Natural killer cell treated with Interleukin-12 subunit alpha and Interleukin-12 subunit beta and Interleukin-15 and Interleukin-18, amount 100 ng/mL, for 72 hours (primary cell): ENCODE measurements around the gene IL1RAPL2. TPM values are rescaled to one million over a fixed set of nuclear protein-coding genes. Genes with fewer than 3 reads are reported as not detected.
"Not testable (repeated sequence)": the region's sequence is repeated elsewhere in the genome, so short reads cannot be mapped to it uniquely, and the experiment has no call there.

Source experiments
- ATAC-seq, 2 donors: fragments of 150-1000 bp; cut with Tn5 transposase in 1 of 2; sonication (Bioruptor Pico), chemical (Tn5 transposase) in 1 of 2; 2 replicates each; pipeline ENCODE4 v1.10.0; 2021
- DNase-seq: peaks from one replicate; pipeline ENCODE4 v3.0.0; 2022; ENCODE audit warnings: low spot score
- H3K27ac Mint-ChIP-seq, 2 donors: 1 replicate in 1 of 2; 2 replicates in 1 of 2; pipeline ENCODE4 v1.8.0; 2022; ENCODE audit warnings: mixed read lengths in 2 of 2, mild to moderate bottlenecking in 1 of 2, moderate library complexity in 1 of 2
- H3K27me3 Mint-ChIP-seq, 2 donors: 1 replicate in 1 of 2; 2 replicates in 1 of 2; pipeline ENCODE4 v1.8.0; 2022; ENCODE audit warnings: mixed read lengths in 2 of 2
- H3K36me3 Mint-ChIP-seq: one replicate; pipeline ENCODE4 v1.8.0; 2022; ENCODE audit warnings: mixed read lengths
- H3K4me1 Mint-ChIP-seq, 2 donors: 1 replicate in 1 of 2; 2 replicates in 1 of 2; pipeline ENCODE4 v1.8.0; 2022; ENCODE audit warnings: low read depth in 2 of 2, mixed read lengths in 2 of 2, mild to moderate bottlenecking in 1 of 2
- H3K4me3 Mint-ChIP-seq: one replicate; pipeline ENCODE4 v1.8.0; 2022; ENCODE audit warnings: mixed read lengths
- H3K9me3 Mint-ChIP-seq: 2 replicates; pipeline ENCODE4 v1.8.0; 2022; ENCODE audit warnings: mixed read lengths
- total RNA-seq, 2 donors: library from RNA; stranded (reverse); gene quantifications; one replicate each; pipeline ENCODE4 v1.2.3, GENCODE V29; 2022

Gene IL1RAPL2
- total RNA-seq, 2 donors from 2014 or later = not detected

GRCh38 chrX:105050921-105051320, 484.9 kb downstream of the IL1RAPL2 start:
- DNase-seq = no peak
- H3K4me3 Mint-ChIP-seq = no peak overlapping the region
- ATAC-seq = no peak
- H3K4me1 Mint-ChIP-seq = no peaks in the 10 kb centered on the region
- H3K27me3 Mint-ChIP-seq = peaks cover 0 to 2% of the 10 kb centered on the region in 2 donors
- no peak overlapping the region for H3K27ac Mint-ChIP-seq
- no peaks in the 10 kb centered on the region for H3K36me3 Mint-ChIP-seq
- peaks cover 2% of the 10 kb centered on the region for H3K9me3 Mint-ChIP-seq

DNA sequence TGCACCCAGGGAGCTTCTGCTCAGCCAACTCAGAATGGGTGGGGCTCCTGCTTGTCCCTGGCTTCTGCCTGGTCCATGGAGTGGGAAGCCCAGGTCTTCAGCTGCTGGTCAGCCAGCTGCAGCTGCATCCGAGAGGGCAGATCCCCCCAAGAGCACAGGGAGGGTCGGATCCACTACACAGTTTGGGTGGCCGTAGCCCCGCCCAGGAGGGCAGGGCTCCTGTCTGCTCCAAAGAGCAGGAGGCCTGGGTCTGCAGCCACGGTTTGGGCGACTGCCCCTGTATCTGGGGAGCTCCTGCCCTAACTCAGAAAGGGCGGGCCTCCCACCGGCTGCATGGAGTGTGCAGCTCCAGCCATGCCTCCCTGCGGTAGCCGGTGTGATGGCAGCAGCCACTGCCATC, 485.4 kb downstream of the IL1RAPL2 start:
- no peaks in the 10 kb centered on the region for H3K36me3 Mint-ChIP-seq
- ATAC-seq = no peak
- H3K27ac Mint-ChIP-seq = no peak overlapping the region
- DNase-seq = no peak
- peaks cover 2% of the 10 kb centered on the region for H3K9me3 Mint-ChIP-seq
- H3K4me3 Mint-ChIP-seq = no peak overlapping the region
- H3K4me1 Mint-ChIP-seq = no peaks in the 10 kb centered on the region
- H3K27me3 Mint-ChIP-seq = peaks cover 0 to 2% of the 10 kb centered on the region in 2 donors

DNA sequence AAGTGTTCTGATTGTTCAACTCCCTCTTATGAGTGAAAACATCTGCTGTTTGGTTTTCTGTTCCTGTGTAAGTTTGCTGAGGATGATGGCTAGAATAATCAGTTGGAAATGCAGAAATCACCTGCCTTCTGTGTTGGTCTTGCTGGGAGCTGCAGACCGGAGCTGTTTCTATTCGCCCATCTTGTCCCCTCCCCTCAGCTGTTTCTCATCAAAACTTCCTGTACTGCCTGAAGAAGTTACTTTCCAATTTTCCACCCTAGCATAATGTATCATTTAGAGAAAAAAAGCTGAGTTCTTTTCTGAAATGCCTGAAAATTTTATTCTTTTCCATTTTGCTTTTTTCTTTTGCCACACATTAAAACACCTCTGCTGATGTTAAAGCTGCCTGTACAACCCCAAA, 486.9 kb downstream of the IL1RAPL2 start:
- ATAC-seq = no peak
- H3K36me3 Mint-ChIP-seq = no peaks in the 10 kb centered on the region
- no peak overlapping the region for H3K4me3 Mint-ChIP-seq
- H3K27me3 Mint-ChIP-seq = no peaks in the 10 kb centered on the region
- no peak for DNase-seq
- H3K4me1 Mint-ChIP-seq = no peaks in the 10 kb centered on the region
- peaks cover 2% of the 10 kb centered on the region for H3K9me3 Mint-ChIP-seq
- no peak overlapping the region for H3K27ac Mint-ChIP-seq

- H3K27me3 Mint-ChIP-seq = peaks cover 0 to 6% of the 10 kb centered on the region in 2 donors
- no peak for ATAC-seq
- no peaks in the 10 kb centered on the region for H3K9me3 Mint-ChIP-seq
- H3K27ac Mint-ChIP-seq = no peak overlapping the region
- H3K4me3 Mint-ChIP-seq = no peak overlapping the region
- no peaks in the 10 kb centered on the region for H3K36me3 Mint-ChIP-seq
- H3K4me1 Mint-ChIP-seq = no peaks in the 10 kb centered on the region
- DNase-seq = no peak
These were observed 497.7 kb downstream of the IL1RAPL2 start for GRCh38 chrX:105063743-105064142.

GRCh38 chrX:105098201-105098600, 532.2 kb downstream of the IL1RAPL2 start:
- no peak for DNase-seq
- no peak overlapping the region for H3K27ac Mint-ChIP-seq
- peaks cover 4% of the 10 kb centered on the region for H3K9me3 Mint-ChIP-seq
- H3K4me1 Mint-ChIP-seq = no peaks in the 10 kb centered on the region
- peaks cover 0 to 3% of the 10 kb centered on the region in 2 donors for H3K27me3 Mint-ChIP-seq
- ATAC-seq = no peak
- H3K36me3 Mint-ChIP-seq = no peaks in the 10 kb centered on the region
- no peak overlapping the region for H3K4me3 Mint-ChIP-seq

- Mint-ChIP-seq H3K27me3 (peaks cover 0 to 3% of the 10 kb centered on the region in 2 donors), H3K4me3 (no peak overlapping the region), H3K9me3 (peaks cover 4% of the 10 kb centered on the region), H3K27ac (no peak overlapping the region), H3K4me1 (no peaks in the 10 kb centered on the region), H3K36me3 (no peaks in the 10 kb centered on the region)
- ATAC-seq (no peak), DNase-seq (no peak)
These were observed 532.8 kb downstream of the IL1RAPL2 start for GRCh38 chrX:105098812-105099211.

- no peak overlapping the region for H3K27ac Mint-ChIP-seq
- H3K9me3 Mint-ChIP-seq = peaks cover 4% of the 10 kb centered on the region
- no peak for DNase-seq
- peaks cover 0 to 3% of the 10 kb centered on the region in 2 donors for H3K27me3 Mint-ChIP-seq
- H3K4me3 Mint-ChIP-seq = no peak overlapping the region
- ATAC-seq = no peak
- no peaks in the 10 kb centered on the region for H3K4me1 Mint-ChIP-seq
- no peaks in the 10 kb centered on the region for H3K36me3 Mint-ChIP-seq
These were observed 535.4 kb downstream of the IL1RAPL2 start for GRCh38 chrX:105101378-105101777.

- Mint-ChIP-seq H3K9me3 (peaks cover 5% of the 10 kb centered on the region), H3K27ac (no peak overlapping the region), H3K27me3 (no peaks in the 10 kb centered on the region), H3K4me1 (no peaks in the 10 kb centered on the region), H3K4me3 (no peak overlapping the region), H3K36me3 (peaks cover 5% of the 10 kb centered on the region)
- DNase-seq (no peak), ATAC-seq (no peak)
These were observed 543.9 kb downstream of the IL1RAPL2 start for GRCh38 chrX:105109936-105110335.

- H3K27ac Mint-ChIP-seq = no peak overlapping the region
- no peaks in the 10 kb centered on the region for H3K4me1 Mint-ChIP-seq
- H3K27me3 Mint-ChIP-seq = no peaks in the 10 kb centered on the region
These were observed 548.6 kb downstream of the IL1RAPL2 start for GRCh38 chrX:105114554-105115130.

GRCh38 chrX:105115596-105116320, 549.8 kb downstream of the IL1RAPL2 start:
- not testable (repeated sequence) for H3K36me3 Mint-ChIP-seq, H3K4me3 Mint-ChIP-seq, H3K27ac Mint-ChIP-seq, H3K9me3 Mint-ChIP-seq, H3K27me3 Mint-ChIP-seq, H3K4me1 Mint-ChIP-seq, DNase-seq, ATAC-seq

More at GRCh38 chrX:105114554-105115130, 548.6 kb downstream of the IL1RAPL2 start:
- H3K36me3 Mint-ChIP-seq = no peaks in the 10 kb centered on the region
- H3K9me3 Mint-ChIP-seq = peaks cover 3% of the 10 kb centered on the region
- no peak overlapping the region for H3K4me3 Mint-ChIP-seq
- no peak for DNase-seq
- ATAC-seq = no peak

DNA sequence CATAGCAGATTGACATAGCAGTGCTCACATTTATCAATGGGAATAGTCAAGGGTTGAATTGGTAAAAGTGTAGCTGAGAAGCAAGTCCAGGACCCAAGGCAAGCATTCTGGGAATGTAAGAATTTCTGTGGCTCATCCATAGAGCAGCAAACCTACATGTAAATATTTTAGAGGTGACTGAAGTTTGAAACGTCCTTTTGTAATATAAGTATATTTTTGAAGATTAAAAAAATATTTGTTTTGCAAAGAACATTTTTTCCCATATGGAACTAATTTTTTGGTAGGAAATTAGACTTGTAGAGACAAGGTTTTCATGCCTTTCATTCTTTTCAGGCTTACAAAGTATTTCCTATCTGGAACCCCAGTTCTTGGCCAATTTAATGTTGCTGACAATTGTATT, 550.5 kb downstream of the IL1RAPL2 start:
- no peaks in the 10 kb centered on the region for H3K4me1 Mint-ChIP-seq
- H3K27me3 Mint-ChIP-seq = no peaks in the 10 kb centered on the region
- DNase-seq = no peak
- ATAC-seq = no peak
- H3K27ac Mint-ChIP-seq = no peak overlapping the region
- H3K4me3 Mint-ChIP-seq = no peak overlapping the region
- no peaks in the 10 kb centered on the region for H3K36me3 Mint-ChIP-seq
- H3K9me3 Mint-ChIP-seq = peaks cover 3% of the 10 kb centered on the region

DNA sequence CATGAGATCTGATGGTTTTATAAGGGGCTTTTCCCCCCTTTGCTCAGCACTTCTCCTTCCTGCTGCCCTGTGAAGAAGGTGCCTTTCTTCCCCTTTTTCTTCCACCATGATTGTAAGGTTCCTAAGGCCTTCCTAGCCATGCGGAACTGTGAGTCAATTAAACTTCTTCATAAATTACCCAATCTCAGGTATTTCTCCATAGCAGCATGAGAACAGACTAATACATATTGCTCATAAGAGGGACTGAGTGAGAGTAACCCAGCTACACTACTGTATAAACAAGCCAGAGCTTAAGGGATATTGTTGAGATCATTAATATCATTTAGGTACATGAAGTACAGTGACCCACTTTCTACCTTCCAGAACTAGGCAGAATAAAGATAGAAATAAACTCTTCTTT, 551.6 kb downstream of the IL1RAPL2 start:
- Mint-ChIP-seq H3K9me3 (peaks cover 3% of the 10 kb centered on the region), H3K4me3 (no peak overlapping the region), H3K27ac (no peak overlapping the region), H3K4me1 (no peaks in the 10 kb centered on the region), H3K36me3 (no peaks in the 10 kb centered on the region), H3K27me3 (no peaks in the 10 kb centered on the region)
- ATAC-seq = no peak
- DNase-seq = no peak

- ATAC-seq (no peak), DNase-seq (no peak)
- no peak overlapping the region for H3K27ac Mint-ChIP-seq
- H3K4me3 Mint-ChIP-seq = no peak overlapping the region
- H3K27me3 Mint-ChIP-seq = no peaks in the 10 kb centered on the region
- no peaks in the 10 kb centered on the region for H3K4me1 Mint-ChIP-seq
- no peaks in the 10 kb centered on the region for H3K36me3 Mint-ChIP-seq
- H3K9me3 Mint-ChIP-seq = peaks cover 3% of the 10 kb centered on the region
These were observed 554.5 kb downstream of the IL1RAPL2 start for GRCh38 chrX:105120463-105120862.

DNA sequence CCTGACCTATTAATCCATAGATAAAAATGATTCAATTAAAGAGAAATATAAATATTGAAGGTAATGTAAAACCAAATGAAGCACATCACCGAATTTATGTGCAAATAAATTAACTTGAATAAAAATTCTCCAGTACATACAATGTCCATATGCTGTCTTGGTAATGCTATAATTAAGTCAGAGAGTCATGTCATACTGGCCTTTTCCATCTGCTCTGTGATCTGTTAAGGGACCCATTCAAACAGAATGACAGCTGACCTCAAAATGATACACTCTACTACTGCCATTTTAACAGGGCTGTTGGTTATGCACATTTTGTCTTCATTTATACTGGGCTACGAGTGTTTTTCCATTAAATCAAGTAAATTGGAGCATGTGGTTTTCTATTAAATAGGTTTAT, 555.2 kb downstream of the IL1RAPL2 start:
- Mint-ChIP-seq H3K27ac (no peak overlapping the region), H3K36me3 (no peaks in the 10 kb centered on the region)
- no peak for ATAC-seq

More for the DNA sequence above, 555.2 kb downstream of the IL1RAPL2 start:
- H3K4me1 Mint-ChIP-seq = no peaks in the 10 kb centered on the region
- H3K4me3 Mint-ChIP-seq = no peak overlapping the region
- peaks cover 3% of the 10 kb centered on the region for H3K9me3 Mint-ChIP-seq
- DNase-seq = no peak
- H3K27me3 Mint-ChIP-seq = no peaks in the 10 kb centered on the region
